HepG2 (cell line): ENCODE measurements around the gene ZACN. TPM values are rescaled to one million over a fixed set of nuclear protein-coding genes. Genes with fewer than 3 reads are reported as not detected.

Experiments
- KDM2A ChIP-seq: sonication (generic); formaldehyde crosslinking; IDR thresholded peaks from 2 replicates; pipeline ENCODE4 v1.4.0; 2020; ENCODE audit warnings: low read depth, missing genetic modification reagents, borderline replicate concordance
- polyA plus RNA-seq, 8 experiments: library from polyadenylated mRNA; depleted of rRNA in 3 of 8; stranded (reverse) in 7 of 8; unstranded in 1 of 8; fragments of >200 nt; fragmentation: Illumina TruSeq in 4 of 8; extraction: Trizol in 4 of 8; gene quantifications; 2 replicates each; pipeline versions ENCODE4 v1.2.1 to v1.2.3, GENCODE V29; 2011 to 2016; ENCODE audit warnings: low read depth in 4 of 8, missing spikeins in 1 of 8, mixed read lengths in 1 of 8; ENCODE audit not compliant: insufficient read depth in 1 of 8
- total RNA-seq, 5 experiments: library from RNA; depleted of rRNA; stranded (reverse); fragments of >200 nt; fragmentation: Illumina TruSeq; extraction: Trizol; gene quantifications; 2 replicates each; pipeline ENCODE4 v1.2.3, GENCODE V29; 2016; ENCODE audit warnings: low read depth in 1 of 5
- TF ChIP-seq, protein P1 (sequence below): sonication (generic); formaldehyde crosslinking; IDR thresholded peaks from 2 replicates; pipeline ENCODE4 v1.5.1; 2020; ENCODE audit warnings: mild to moderate bottlenecking, missing genetic modification reagents, moderate library complexity
- TF ChIP-seq, protein P2 (sequence below): sonication (generic); formaldehyde crosslinking; IDR thresholded peaks from 2 replicates; pipeline ENCODE4 v1.4.0; 2020; ENCODE audit warnings: mild to moderate bottlenecking, missing genetic modification reagents, borderline replicate concordance
- TF ChIP-seq, protein P3 (sequence below): sonication (generic); formaldehyde crosslinking; IDR thresholded peaks from 2 replicates; pipeline ENCODE4 v1.5.0; 2020; ENCODE audit warnings: mild to moderate bottlenecking, missing genetic modification reagents, borderline replicate concordance
- TF ChIP-seq, protein P4 (sequence below): IDR thresholded peaks from 2 replicates; pipeline ENCODE4 v1.6.1; 2012; ENCODE audit warnings: inconsistent platforms
- TF ChIP-seq, protein P5 (sequence below): sonication (generic); formaldehyde crosslinking; IDR thresholded peaks from 2 replicates; pipeline ENCODE4 v1.5.0; 2020; ENCODE audit warnings: mild to moderate bottlenecking, missing genetic modification reagents, moderate library complexity

ZACN gene
- total and polyA plus RNA-seq, 2 of the 13 experiments (the other 11 are each of a cell fraction or from before 2014, with no cell fraction given) = 0.11 to 0.15 TPM

DNA sequence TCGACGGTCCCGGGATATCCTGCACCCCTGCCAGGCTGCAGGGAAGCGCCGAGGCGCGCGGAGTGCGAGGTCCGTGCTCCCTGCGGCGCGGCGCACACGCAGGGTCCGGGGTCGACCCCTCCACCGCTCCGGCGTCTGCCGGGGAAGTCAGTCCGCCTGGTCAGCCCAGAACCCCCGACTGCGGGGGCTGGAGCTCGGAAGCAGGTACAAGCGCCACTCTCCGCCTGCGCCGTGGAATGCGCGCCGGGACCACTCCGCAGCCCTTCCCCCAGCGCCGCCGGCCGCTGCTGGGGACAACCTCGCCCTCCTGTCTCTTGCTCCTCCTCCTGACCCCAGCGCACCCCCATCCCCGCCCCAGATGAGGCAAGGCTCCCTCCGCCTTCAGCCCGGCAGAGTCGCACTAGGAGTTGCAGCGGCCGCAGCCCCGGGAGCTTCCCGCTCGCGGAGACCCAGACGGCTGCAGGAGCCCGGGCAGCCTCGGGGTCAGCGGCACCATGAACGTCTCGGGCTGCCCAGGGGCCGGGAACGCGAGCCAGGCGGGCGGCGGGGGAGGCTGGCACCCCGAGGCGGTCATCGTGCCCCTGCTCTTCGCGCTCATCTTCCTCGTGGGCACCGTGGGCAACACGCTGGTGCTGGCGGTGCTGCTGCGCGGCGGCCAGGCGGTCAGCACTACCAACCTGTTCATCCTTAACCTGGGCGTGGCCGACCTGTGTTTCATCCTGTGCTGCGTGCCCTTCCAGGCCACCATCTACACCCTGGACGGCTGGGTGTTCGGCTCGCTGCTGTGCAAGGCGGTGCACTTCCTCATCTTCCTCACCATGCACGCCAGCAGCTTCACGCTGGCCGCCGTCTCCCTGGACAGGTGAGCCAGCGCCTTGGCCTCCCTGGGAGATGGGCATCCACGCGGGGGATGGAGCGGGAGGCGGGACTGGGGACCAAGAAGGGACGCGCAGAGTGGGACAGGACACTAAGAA lies 4.3 kb upstream of the ZACN start, which contains the start of gene GALR2 (continued):
- TF ChIP-seq, protein P1, sequence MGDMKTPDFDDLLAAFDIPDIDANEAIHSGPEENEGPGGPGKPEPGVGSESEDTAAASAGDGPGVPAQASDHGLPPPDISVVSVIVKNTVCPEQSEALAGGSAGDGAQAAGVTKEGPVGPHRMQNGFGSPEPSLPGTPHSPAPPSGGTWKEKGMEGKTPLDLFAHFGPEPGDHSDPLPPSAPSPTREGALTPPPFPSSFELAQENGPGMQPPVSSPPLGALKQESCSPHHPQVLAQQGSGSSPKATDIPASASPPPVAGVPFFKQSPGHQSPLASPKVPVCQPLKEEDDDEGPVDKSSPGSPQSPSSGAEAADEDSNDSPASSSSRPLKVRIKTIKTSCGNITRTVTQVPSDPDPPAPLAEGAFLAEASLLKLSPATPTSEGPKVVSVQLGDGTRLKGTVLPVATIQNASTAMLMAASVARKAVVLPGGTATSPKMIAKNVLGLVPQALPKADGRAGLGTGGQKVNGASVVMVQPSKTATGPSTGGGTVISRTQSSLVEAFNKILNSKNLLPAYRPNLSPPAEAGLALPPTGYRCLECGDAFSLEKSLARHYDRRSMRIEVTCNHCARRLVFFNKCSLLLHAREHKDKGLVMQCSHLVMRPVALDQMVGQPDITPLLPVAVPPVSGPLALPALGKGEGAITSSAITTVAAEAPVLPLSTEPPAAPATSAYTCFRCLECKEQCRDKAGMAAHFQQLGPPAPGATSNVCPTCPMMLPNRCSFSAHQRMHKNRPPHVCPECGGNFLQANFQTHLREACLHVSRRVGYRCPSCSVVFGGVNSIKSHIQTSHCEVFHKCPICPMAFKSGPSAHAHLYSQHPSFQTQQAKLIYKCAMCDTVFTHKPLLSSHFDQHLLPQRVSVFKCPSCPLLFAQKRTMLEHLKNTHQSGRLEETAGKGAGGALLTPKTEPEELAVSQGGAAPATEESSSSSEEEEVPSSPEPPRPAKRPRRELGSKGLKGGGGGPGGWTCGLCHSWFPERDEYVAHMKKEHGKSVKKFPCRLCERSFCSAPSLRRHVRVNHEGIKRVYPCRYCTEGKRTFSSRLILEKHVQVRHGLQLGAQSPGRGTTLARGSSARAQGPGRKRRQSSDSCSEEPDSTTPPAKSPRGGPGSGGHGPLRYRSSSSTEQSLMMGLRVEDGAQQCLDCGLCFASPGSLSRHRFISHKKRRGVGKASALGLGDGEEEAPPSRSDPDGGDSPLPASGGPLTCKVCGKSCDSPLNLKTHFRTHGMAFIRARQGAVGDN (CRISPR knock-in tag) = peak; percentile 63
- TF ChIP-seq, protein P2, sequence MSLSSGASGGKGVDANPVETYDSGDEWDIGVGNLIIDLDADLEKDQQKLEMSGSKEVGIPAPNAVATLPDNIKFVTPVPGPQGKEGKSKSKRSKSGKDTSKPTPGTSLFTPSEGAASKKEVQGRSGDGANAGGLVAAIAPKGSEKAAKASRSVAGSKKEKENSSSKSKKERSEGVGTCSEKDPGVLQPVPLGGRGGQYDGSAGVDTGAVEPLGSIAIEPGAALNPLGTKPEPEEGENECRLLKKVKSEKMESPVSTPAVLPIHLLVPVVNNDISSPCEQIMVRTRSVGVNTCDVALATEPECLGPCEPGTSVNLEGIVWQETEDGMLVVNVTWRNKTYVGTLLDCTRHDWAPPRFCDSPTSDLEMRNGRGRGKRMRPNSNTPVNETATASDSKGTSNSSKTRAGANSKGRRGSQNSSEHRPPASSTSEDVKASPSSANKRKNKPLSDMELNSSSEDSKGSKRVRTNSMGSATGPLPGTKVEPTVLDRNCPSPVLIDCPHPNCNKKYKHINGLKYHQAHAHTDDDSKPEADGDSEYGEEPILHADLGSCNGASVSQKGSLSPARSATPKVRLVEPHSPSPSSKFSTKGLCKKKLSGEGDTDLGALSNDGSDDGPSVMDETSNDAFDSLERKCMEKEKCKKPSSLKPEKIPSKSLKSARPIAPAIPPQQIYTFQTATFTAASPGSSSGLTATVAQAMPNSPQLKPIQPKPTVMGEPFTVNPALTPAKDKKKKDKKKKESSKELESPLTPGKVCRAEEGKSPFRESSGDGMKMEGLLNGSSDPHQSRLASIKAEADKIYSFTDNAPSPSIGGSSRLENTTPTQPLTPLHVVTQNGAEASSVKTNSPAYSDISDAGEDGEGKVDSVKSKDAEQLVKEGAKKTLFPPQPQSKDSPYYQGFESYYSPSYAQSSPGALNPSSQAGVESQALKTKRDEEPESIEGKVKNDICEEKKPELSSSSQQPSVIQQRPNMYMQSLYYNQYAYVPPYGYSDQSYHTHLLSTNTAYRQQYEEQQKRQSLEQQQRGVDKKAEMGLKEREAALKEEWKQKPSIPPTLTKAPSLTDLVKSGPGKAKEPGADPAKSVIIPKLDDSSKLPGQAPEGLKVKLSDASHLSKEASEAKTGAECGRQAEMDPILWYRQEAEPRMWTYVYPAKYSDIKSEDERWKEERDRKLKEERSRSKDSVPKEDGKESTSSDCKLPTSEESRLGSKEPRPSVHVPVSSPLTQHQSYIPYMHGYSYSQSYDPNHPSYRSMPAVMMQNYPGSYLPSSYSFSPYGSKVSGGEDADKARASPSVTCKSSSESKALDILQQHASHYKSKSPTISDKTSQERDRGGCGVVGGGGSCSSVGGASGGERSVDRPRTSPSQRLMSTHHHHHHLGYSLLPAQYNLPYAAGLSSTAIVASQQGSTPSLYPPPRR = 0 out of 2 replicates have a peak, but pooled peaks have one; percentile 2
- TF ChIP-seq, protein P3, sequence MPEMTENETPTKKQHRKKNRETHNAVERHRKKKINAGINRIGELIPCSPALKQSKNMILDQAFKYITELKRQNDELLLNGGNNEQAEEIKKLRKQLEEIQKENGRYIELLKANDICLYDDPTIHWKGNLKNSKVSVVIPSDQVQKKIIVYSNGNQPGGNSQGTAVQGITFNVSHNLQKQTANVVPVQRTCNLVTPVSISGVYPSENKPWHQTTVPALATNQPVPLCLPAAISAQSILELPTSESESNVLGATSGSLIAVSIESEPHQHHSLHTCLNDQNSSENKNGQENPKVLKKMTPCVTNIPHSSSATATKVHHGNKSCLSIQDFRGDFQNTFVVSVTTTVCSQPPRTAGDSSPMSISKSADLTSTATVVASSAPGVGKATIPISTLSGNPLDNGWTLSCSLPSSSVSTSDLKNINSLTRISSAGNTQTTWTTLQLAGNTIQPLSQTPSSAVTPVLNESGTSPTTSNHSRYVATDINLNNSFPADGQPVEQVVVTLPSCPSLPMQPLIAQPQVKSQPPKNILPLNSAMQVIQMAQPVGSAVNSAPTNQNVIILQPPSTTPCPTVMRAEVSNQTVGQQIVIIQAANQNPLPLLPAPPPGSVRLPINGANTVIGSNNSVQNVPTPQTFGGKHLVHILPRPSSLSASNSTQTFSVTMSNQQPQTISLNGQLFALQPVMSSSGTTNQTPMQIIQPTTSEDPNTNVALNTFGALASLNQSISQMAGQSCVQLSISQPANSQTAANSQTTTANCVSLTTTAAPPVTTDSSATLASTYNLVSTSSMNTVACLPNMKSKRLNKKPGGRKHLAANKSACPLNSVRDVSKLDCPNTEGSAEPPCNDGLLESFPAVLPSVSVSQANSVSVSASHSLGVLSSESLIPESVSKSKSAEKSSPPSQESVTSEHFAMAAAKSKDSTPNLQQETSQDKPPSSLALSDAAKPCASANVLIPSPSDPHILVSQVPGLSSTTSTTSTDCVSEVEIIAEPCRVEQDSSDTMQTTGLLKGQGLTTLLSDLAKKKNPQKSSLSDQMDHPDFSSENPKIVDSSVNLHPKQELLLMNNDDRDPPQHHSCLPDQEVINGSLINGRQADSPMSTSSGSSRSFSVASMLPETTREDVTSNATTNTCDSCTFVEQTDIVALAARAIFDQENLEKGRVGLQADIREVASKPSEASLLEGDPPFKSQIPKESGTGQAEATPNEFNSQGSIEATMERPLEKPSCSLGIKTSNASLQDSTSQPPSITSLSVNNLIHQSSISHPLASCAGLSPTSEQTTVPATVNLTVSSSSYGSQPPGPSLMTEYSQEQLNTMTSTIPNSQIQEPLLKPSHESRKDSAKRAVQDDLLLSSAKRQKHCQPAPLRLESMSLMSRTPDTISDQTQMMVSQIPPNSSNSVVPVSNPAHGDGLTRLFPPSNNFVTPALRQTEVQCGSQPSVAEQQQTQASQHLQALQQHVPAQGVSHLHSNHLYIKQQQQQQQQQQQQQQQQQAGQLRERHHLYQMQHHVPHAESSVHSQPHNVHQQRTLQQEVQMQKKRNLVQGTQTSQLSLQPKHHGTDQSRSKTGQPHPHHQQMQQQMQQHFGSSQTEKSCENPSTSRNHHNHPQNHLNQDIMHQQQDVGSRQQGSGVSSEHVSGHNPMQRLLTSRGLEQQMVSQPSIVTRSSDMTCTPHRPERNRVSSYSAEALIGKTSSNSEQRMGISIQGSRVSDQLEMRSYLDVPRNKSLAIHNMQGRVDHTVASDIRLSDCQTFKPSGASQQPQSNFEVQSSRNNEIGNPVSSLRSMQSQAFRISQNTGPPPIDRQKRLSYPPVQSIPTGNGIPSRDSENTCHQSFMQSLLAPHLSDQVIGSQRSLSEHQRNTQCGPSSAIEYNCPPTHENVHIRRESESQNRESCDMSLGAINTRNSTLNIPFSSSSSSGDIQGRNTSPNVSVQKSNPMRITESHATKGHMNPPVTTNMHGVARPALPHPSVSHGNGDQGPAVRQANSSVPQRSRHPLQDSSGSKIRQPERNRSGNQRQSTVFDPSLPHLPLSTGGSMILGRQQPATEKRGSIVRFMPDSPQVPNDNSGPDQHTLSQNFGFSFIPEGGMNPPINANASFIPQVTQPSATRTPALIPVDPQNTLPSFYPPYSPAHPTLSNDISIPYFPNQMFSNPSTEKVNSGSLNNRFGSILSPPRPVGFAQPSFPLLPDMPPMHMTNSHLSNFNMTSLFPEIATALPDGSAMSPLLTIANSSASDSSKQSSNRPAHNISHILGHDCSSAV (CRISPR knock-in tag) = no peak
- TF ChIP-seq, protein P4, sequence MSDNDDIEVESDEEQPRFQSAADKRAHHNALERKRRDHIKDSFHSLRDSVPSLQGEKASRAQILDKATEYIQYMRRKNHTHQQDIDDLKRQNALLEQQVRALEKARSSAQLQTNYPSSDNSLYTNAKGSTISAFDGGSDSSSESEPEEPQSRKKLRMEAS = peak; percentile 26
- TF ChIP-seq, protein P5, sequence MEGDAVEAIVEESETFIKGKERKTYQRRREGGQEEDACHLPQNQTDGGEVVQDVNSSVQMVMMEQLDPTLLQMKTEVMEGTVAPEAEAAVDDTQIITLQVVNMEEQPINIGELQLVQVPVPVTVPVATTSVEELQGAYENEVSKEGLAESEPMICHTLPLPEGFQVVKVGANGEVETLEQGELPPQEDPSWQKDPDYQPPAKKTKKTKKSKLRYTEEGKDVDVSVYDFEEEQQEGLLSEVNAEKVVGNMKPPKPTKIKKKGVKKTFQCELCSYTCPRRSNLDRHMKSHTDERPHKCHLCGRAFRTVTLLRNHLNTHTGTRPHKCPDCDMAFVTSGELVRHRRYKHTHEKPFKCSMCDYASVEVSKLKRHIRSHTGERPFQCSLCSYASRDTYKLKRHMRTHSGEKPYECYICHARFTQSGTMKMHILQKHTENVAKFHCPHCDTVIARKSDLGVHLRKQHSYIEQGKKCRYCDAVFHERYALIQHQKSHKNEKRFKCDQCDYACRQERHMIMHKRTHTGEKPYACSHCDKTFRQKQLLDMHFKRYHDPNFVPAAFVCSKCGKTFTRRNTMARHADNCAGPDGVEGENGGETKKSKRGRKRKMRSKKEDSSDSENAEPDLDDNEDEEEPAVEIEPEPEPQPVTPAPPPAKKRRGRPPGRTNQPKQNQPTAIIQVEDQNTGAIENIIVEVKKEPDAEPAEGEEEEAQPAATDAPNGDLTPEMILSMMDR = 0 out of 2 replicates have a peak, but pooled peaks have one; percentile 3
- TF ChIP-seq KDM2A = peak; percentile 16; the same call in 1 of the 2 replicates
